HCT116 (cell line): ENCODE measurements around the gene N4BP2. TPM values are rescaled to one million over a fixed set of nuclear protein-coding genes. Genes with fewer than 3 reads are reported as not detected.

ENCODE experiments used
- ATAC-seq: fragments of 200-7000 bp; cut with Tn5 transposase; 2 replicates; pipeline ENCODE4 v1.9.1; 2020; ENCODE audit warnings: mild to moderate bottlenecking, moderate library complexity
- BruUV-seq: library from RNA; stranded (reverse); fragments of 400-500 nt; replicated peaks from 2 replicates; lab custom pipeline; 2021; lab: Mats Ljungman, UMichigan
- CTCF ChIA-PET: fragments of 300-600 bp; sonication (Branson Sonifier 250); formaldehyde crosslinking; loops from one replicate; lab custom pipeline; 2021; ENCODE audit warnings: antibody characterized with exemption; lab: Charles Lee
- POLR2A ChIA-PET: fragments of 300-600, 350-600 bp; sonication (Branson Sonifier 250); formaldehyde crosslinking; loops from one replicate; lab custom pipeline; 2021; ENCODE audit warnings: antibody characterized with exemption; lab: Charles Lee
- RAD21 ChIA-PET, 2 experiments: fragments of 300-600 bp; sonication (Branson Sonifier 250); formaldehyde crosslinking; loops; one replicate each; lab custom pipeline; 2023; ENCODE audit warnings: low total read pairs in 2 of 2; ENCODE audit not compliant: uncharacterized antibody in 2 of 2, unreplicated experiment in 2 of 2, low non-redundant PET in 1 of 2; lab: Charles Lee
- DNase-seq: peaks from one replicate; pipeline ENCODE4 v3.0.0-alpha.2; 2010; ENCODE audit warnings: low read depth, low spot score
- H2AFZ ChIP-seq: fragments of 200-600 bp; shearing (Covaris generic), sonication (generic); 2 replicates; pipeline ENCODE4 v1.6.1; 2017; ENCODE audit warnings: low read depth, mixed run types, mixed read lengths, antibody characterized with exemption, low read length; ENCODE audit not compliant: poor library complexity, severe bottlenecking
- H3K27ac ChIP-seq: 2 replicates; pipeline ENCODE4 v1.5.1; 2012; ENCODE audit warnings: low read depth, low read length
- H3K27me3 ChIP-seq: fragments of 200-600 bp; sonication (generic); 2 replicates; pipeline ENCODE4 v1.6.1; 2016; ENCODE audit warnings: mixed run types, low read length, mixed read lengths; ENCODE audit not compliant: insufficient read depth
- H3K36me3 ChIP-seq, 2 experiments: fragments of 200-500 bp in 1 of 2; fragments of 200-600 bp in 1 of 2; sonication (Bioruptor generic) in 1 of 2; sonication (generic) in 1 of 2; 2 replicates each; pipeline versions ENCODE4 v1.5.1 to v1.6.1; 2014 to 2016; ENCODE audit warnings: low read length in 2 of 2, inconsistent platforms in 1 of 2, mixed read lengths in 1 of 2, mixed run types in 1 of 2; ENCODE audit not compliant: insufficient read depth in 2 of 2, control insufficient read depth in 1 of 2
- H3K4me1 ChIP-seq, 2 experiments: fragments of 200-600 bp in 1 of 2; sonication (generic) in 1 of 2; 2 replicates each; pipeline versions ENCODE4 v1.5.1 to v1.6.1; 2012 to 2017; ENCODE audit warnings: low read length in 2 of 2, inconsistent platforms in 1 of 2, mild to moderate bottlenecking in 1 of 2, mixed read lengths in 1 of 2, mixed run types in 1 of 2, moderate library complexity in 1 of 2; ENCODE audit not compliant: insufficient read depth in 2 of 2, control insufficient read depth in 1 of 2
- H3K4me2 ChIP-seq: fragments of 200-600 bp; sonication (generic); 2 replicates; pipeline ENCODE4 v1.6.1; 2017; ENCODE audit warnings: mixed run types, low read length, mixed read lengths
- H3K4me3 ChIP-seq, 2 experiments: fragments of 200-600 bp in 1 of 2; sonication (generic) in 1 of 2; replicated peaks in 1 of 2; 2 replicates each; pipeline ENCODE4 v1.5.1; 2011 to 2016; ENCODE audit warnings: low read length in 2 of 2, control low read depth in 1 of 2, low read depth in 1 of 2, mild to moderate bottlenecking in 1 of 2, mixed read lengths in 1 of 2, mixed run types in 1 of 2
- H3K79me2 ChIP-seq: fragments of 200-600 bp; sonication (generic); 2 replicates; pipeline ENCODE4 v1.6.1; 2017; ENCODE audit warnings: mild to moderate bottlenecking, mixed run types, low read length, moderate library complexity, mixed read lengths; ENCODE audit not compliant: insufficient read depth
- H3K9ac ChIP-seq: fragments of 200-600 bp; sonication (generic); 2 replicates; pipeline ENCODE4 v1.6.1; 2016; ENCODE audit warnings: low read length, mixed read lengths
- H3K9me2 ChIP-seq: fragments of 200-600 bp; sonication (generic), shearing (Covaris generic); 2 replicates; pipeline ENCODE4 v1.6.1; 2017; ENCODE audit warnings: mixed run types, mild to moderate bottlenecking, moderate library complexity; ENCODE audit not compliant: insufficient read depth
- H3K9me3 ChIP-seq, 2 experiments: fragments of 200-500 bp in 1 of 2; fragments of 200-600 bp in 1 of 2; sonication (Bioruptor generic) in 1 of 2; sonication (generic) in 1 of 2; 2 replicates each; pipeline ENCODE4 v1.6.1; 2014 to 2017; ENCODE audit warnings: low read length in 2 of 2, mixed read lengths in 2 of 2, inconsistent platforms in 1 of 2, low read depth in 1 of 2, mild to moderate bottlenecking in 1 of 2, mixed run types in 1 of 2, moderate library complexity in 1 of 2; ENCODE audit not compliant: control insufficient read depth in 1 of 2, insufficient read depth in 1 of 2
- H4K20me1 ChIP-seq: fragments of 200-600 bp; sonication (generic), shearing (Covaris generic); 2 replicates; pipeline ENCODE4 v1.6.1; 2017; ENCODE audit warnings: mixed run types, mild to moderate bottlenecking, moderate library complexity; ENCODE audit not compliant: insufficient read depth
- CBX3 ChIP-seq: IDR thresholded peaks from 2 replicates; pipeline ENCODE4 v1.6.1; 2012; ENCODE audit warnings: low read depth
- EZH2phosphoT487 ChIP-seq: fragments of 200-600 bp; IDR thresholded peaks from 2 replicates; pipeline ENCODE4 v1.6.1; 2018; ENCODE audit warnings: antibody characterized with exemption, borderline replicate concordance
- POLR2A ChIP-seq: IDR thresholded peaks from 2 replicates; pipeline ENCODE4 v1.7.0; 2011; ENCODE audit warnings: borderline replicate concordance; ENCODE audit not compliant: insufficient read depth, insufficient read length; ENCODE audit errors: extremely low read depth
- intact Hi-C: fragments of 100-400 bp; cut with micrococcal nuclease; formaldehyde crosslinking; loops from 2 replicates; pipeline ENCODE4 v1.10.0; 2022
- total RNA-seq: library from RNA; stranded (reverse); gene quantifications from one replicate; pipeline ENCODE4 v1.2.1, GENCODE V29; 2021; ENCODE audit not compliant: unreplicated experiment
- TF ChIP-seq, protein P1 (sequence below): IDR thresholded peaks from 2 replicates; pipeline ENCODE4 v1.6.1; 2011; ENCODE audit warnings: mild to moderate bottlenecking, low read length, moderate library complexity; ENCODE audit not compliant: insufficient replicate concordance; ENCODE audit errors: extremely low read depth

Gene N4BP2
- total RNA-seq, 1 experiment from 2014 or later = 7.0 TPM

DNA sequence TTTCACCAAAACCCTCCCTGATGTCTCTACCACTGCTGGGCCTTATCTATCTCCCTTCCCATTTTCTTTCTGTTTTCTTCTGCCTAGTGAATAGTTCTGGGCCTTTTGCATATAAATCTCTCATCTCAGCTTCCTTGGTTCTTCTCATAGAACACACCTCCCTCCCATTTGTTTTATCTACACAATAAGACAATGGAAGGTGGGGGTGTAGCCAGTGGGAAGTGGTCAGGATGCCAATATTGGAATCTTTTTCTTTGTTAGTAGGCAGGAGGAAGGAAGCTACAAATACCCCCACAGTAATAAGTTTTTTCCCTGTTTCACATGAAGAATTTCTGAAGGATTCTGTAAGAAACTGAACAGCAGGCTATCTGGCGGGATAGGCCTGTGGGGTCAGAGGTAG lies 109.3 kb downstream of the N4BP2 start:
- Histone ChIP-seq H3K36me3 (no peaks in the 10 kb centered on the region), H3K4me2 (no peak overlapping the region), H3K27me3 (no peaks in the 10 kb centered on the region), H2AFZ (no peak overlapping the region), H3K79me2 (no peaks in the 10 kb centered on the region), H3K9me2 (no peaks in the 10 kb centered on the region), H3K9ac (no peak overlapping the region), H4K20me1 (no peaks in the 10 kb centered on the region), H3K4me3 (no peak overlapping the region), H3K4me1 (no peaks in the 10 kb centered on the region), H3K27ac (no peak overlapping the region), H3K9me3 (no peaks in the 10 kb centered on the region)
- ATAC-seq (no peak), DNase-seq (no peak)
- no TSS peak for BruUV-seq
- TF ChIP-seq CBX3 (no peak), EZH2phosphoT487 (no peak)
- RAD21 ChIA-PET = no interaction called here
- intact Hi-C loops = no loop called here
- POLR2A ChIA-PET = no interaction called here
- CTCF ChIA-PET = no interaction called here

DNA sequence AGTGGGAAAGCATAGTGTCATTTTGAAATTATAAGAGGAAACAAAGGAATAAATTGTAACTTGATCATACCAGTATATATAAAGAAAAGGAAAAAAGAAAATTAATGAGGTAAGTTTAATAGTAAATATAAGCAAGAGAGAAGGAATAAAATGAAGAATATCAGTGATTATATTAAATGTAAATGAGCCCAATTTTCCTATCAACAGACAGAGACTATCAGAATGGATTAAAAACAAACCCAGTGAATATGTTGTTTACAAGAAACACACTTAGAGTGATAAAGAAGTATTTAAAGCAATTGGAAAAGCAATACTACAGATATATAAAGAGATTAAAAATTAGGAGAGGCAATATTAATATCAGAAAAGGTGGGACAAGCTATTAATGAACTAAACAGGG lies 111.4 kb downstream of the N4BP2 start:
- DNase-seq = no peak
- no peak overlapping the region for H3K4me2 ChIP-seq
- no peaks in the 10 kb centered on the region for H3K9me3 ChIP-seq
- no peak overlapping the region for H2AFZ ChIP-seq
- POLR2A ChIA-PET = no interaction called here
- H4K20me1 ChIP-seq = no peaks in the 10 kb centered on the region
- H3K36me3 ChIP-seq = no peaks in the 10 kb centered on the region
- no peak overlapping the region for H3K9ac ChIP-seq
- intact Hi-C loops = no loop called here
- no peak overlapping the region for H3K4me3 ChIP-seq
- no peaks in the 10 kb centered on the region for H3K4me1 ChIP-seq
- no peak for ATAC-seq
- H3K27me3 ChIP-seq = no peaks in the 10 kb centered on the region
- RAD21 ChIA-PET = no interaction called here
- no peaks in the 10 kb centered on the region for H3K9me2 ChIP-seq
- no TSS peak for BruUV-seq
- TF ChIP-seq POLR2A (no peak), EZH2phosphoT487 (no peak)
- TF ChIP-seq, protein P1, sequence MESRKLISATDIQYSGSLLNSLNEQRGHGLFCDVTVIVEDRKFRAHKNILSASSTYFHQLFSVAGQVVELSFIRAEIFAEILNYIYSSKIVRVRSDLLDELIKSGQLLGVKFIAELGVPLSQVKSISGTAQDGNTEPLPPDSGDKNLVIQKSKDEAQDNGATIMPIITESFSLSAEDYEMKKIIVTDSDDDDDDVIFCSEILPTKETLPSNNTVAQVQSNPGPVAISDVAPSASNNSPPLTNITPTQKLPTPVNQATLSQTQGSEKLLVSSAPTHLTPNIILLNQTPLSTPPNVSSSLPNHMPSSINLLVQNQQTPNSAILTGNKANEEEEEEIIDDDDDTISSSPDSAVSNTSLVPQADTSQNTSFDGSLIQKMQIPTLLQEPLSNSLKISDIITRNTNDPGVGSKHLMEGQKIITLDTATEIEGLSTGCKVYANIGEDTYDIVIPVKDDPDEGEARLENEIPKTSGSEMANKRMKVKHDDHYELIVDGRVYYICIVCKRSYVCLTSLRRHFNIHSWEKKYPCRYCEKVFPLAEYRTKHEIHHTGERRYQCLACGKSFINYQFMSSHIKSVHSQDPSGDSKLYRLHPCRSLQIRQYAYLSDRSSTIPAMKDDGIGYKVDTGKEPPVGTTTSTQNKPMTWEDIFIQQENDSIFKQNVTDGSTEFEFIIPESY = no peak
- TF ChIP-seq, all 23 proteins: peak for 0
- CTCF ChIA-PET = no interaction called here
- H3K27ac ChIP-seq = no peak overlapping the region
- H3K79me2 ChIP-seq = no peaks in the 10 kb centered on the region
